Esophagus muscularis mucosa (tissue), 4 donors: ENCODE data around the gene PYGM.

Source experiments
- EP300 ChIP-seq: sonication (generic); formaldehyde crosslinking; IDR thresholded peaks from one replicate; pipeline ENCODE4 v1.6.1; 2017; ENCODE audit warnings: antibody characterized with exemption
- POLR2A ChIP-seq: fragments of 450-650 bp; IDR thresholded peaks from one replicate; pipeline ENCODE4 v1.6.1; 2017; ENCODE audit warnings: antibody characterized with exemption, moderate library complexity, mild to moderate bottlenecking, low read depth
- POLR2AphosphoS5 ChIP-seq, 2 donors: sonication (generic); formaldehyde crosslinking; IDR thresholded peaks; one replicate each; pipeline ENCODE4 v1.6.1; 2017; ENCODE audit warnings: antibody characterized with exemption in 2 of 2
- TF ChIP-seq, protein P1 (sequence below), 3 experiments: fragments of 200-600 bp in 2 of 3; fragments of 450-650 bp in 1 of 3; sonication (generic) in 2 of 3; IDR thresholded peaks; one replicate each; pipeline ENCODE4 v1.5.1; 2017 to 2019; ENCODE audit warnings: antibody characterized with exemption in 3 of 3, mild to moderate bottlenecking in 2 of 3, moderate library complexity in 1 of 3

DNA sequence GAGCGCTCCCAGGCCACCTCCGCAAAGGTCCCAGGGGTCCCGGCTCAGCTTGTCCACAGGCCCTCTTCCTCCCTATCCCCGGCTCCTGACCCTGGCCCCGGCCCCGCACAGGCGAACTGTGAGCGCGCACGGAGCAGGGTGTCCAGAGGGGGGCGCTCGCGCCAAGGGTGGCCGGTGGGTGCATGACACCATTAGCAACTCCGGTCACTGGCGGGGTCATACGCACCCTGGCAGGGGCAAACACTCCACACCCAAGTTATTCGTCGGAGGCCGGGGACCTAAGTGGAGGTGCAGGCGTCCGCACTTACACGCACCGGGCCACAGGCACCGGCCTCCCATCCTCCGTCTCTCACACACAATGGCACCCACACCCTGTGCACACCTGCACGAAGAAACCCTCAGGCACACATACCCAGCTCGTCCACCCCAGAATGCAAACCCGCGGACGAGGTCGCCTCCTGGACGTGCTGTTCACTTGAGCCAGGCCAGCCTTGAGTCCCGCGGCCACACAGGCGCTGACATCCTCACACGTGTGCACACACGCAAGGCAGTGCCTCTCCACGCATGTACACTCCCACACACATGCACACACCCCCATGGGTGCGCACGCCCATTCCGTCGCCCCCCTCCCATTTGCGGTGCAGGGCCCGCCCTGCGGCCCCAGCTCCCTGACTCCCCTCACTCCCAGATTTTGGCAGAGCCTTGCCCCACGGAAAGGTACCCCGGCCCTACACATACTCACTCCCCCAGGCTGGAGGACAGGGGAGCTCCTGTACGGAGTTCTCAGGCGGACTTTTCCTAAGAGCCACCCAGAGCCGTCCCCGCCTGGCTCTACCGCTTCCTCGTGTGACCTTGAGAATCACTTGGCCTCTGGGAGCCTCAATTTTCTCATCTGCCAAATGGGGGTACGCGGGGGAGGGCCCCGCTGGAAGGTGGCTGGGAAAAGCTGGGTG is 15.9 kb downstream of the PYGM start, which contains the start of gene RASGRP2:
- TF ChIP-seq POLR2AphosphoS5 (IDR thresholded peaks at IDR 0.05) (peak; percentile 41 to 55), POLR2A (no peak), EP300 (no peak)
- TF ChIP-seq, protein P1, sequence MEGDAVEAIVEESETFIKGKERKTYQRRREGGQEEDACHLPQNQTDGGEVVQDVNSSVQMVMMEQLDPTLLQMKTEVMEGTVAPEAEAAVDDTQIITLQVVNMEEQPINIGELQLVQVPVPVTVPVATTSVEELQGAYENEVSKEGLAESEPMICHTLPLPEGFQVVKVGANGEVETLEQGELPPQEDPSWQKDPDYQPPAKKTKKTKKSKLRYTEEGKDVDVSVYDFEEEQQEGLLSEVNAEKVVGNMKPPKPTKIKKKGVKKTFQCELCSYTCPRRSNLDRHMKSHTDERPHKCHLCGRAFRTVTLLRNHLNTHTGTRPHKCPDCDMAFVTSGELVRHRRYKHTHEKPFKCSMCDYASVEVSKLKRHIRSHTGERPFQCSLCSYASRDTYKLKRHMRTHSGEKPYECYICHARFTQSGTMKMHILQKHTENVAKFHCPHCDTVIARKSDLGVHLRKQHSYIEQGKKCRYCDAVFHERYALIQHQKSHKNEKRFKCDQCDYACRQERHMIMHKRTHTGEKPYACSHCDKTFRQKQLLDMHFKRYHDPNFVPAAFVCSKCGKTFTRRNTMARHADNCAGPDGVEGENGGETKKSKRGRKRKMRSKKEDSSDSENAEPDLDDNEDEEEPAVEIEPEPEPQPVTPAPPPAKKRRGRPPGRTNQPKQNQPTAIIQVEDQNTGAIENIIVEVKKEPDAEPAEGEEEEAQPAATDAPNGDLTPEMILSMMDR (IDR thresholded peaks at IDR 0.05) = peak; percentile 80 to 89 (median 83)
